ENCODE measurements around the gene BET1. TPM values are rescaled to one million over a fixed set of nuclear protein-coding genes. Genes with fewer than 3 reads are reported as not detected.
A peak's percentile ranks its signal among the peaks of the same experiment; 100 is the strongest.

The BET1 gene
- total RNA-seq, 1 experiment from 2014 or later = 68.3 TPM

DNA sequence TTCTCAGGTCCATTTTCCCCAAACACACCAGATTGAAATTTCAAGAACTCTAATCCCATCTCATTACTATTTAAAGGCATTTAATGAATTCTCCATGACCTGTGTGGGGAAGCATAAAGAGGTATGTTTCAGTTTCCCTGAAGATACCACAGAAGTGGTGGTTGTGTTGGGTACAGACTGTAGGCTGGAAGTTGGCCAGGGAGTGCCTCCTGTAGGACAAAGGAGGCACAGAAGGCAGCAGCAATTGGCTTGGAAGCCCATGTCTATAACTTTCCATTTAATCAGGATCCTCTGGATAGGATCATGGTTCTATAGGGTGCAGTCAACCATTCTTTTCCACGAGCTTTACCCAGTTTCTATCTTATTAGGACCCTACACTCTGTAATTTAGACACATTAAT, 8.6 kb upstream of the BET1 start:
- no peak for DNase-seq (ENCODE audit: low read depth)

DNA sequence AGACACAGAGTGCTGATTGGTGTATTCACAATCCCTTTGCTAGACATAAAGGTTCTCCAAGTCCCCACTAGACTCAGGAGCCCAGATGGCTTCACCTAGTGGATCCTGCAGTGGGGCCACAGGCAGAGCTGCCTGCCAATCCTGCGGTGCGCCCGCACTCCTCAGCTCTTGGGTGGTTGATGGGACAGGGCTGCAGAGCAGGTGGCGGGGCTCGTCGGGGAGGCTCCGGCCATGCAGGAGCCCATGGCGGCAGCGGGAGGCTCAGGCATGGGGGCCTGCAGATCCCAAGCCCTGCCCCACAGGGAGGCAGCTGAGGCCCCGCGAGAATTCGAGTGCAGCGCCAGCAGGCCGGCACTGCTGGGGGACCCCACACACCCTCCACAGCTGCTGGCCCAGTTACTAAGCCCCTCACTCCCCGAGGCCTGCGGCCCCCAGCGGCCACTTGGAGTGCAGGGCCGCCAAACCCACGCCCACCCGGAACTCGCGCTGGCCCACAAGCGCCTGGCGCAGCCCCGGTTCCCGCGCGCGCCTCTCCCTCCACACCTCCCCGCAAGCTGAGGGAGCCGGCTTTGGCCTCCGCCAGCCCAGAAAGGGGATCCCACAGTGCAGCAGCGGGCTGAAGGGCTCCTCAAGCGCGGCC, 7.7 kb upstream of the BET1 start:
- no peak for DNase-seq (ENCODE audit: low read depth)

DNA sequence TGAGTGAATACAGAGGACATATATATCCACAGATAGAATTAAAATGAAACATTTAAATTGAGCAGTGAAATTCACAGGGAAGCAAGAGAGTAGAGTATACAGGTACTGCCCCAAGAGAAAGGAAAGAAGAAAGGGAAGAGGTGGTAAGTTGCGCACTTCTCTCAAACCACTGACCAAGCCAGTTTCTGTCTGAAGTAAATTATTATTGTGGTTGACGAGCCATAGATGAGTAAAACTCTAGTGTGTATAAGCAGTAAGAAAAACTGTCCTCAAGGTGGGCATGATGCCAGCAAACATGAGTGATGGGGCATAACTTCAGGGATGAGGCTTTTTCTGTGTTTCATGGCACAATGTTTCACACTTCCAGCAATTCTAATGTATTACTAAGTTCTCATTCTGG, 4.4 kb upstream of the BET1 start:
- DNase-seq (ENCODE audit: low read depth) = peak; percentile 84

DNA sequence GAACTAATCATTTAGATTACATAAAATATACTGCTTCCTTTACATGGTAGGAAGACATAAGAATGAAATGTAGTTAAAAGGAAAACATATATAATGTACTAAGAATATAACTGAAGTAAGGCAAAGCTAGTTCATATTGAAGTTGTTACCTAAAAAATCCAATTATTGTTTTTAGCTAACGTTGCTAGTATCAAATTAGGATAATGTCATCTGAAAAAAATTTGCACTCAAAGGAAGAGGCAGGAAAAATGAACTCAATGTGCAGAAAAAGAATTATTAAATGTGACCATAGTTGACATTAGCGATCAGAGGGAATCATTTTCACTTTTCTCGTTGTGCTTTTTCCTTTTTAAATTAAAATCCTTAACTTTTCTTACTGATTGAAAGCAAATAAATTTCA, 1.6 kb upstream of the BET1 start:
- DNase-seq (ENCODE audit: low read depth) = no peak

DNA sequence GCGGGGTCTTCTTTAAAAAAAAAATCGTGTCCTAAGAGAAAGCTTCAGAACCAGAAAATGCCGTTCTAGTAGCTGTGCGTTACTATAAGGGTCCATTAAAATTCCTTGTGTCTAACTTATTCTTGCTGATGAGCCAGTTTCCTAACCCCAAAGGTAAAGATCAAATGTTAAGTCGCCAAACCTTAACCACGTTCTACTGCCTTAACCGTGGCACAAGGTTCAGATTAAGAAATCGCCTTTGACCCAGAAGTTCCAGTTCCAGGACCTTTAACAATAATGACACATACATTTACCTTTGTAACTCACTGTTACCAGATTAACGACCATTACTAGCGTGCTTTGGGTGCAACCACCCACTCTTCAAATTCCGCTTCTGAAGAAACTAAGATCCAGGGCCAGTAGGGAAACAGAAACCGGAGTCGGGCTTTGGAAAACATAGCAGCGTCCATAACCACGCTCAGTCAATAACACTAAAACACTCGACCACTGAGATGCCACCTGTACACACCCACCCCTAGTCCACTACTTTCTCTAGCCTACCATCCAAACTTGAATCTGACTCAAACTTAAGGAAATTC, 620 bp downstream of the BET1 start:
- peak; percentile 45 for DNase-seq (ENCODE audit: low read depth)

DNA sequence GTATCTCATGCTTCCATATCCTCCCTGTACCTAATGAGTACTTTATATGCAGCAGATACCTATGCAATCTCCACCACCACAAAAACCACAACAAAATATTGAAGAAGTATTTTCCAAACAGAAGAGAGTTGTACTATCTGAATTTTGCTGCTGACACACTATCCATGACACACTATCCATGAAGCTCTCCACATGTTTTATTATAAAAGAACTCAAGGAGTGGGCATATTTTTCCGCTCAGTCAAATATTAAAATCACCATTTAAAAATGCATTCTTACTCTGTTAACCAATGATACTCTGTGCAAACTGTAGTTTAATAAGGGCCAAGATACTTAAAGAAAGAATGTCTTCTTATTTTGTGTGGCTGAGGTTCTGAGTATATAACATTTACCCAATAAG, 2.8 kb downstream of the BET1 start:
- no peak for DNase-seq (ENCODE audit: low read depth)

DNA sequence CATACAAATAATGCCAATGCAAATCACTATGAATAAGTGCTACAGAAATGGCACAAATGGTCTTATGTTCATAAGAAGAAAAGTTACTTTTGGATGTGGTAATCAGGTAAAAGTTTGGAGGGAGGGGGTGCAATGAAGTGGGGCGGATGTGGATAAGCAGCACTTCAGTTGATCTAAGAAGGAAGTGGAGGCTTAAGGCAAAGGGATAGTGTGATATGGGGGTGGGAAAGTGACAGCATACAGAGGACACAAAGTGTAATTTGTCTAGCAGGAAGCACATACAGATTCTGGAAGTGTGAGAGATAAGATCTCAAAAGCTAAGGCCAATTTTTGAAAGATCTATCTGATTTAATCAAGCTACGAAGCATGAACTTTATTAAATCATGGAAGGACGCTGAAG, 6.3 kb downstream of the BET1 start:
- no peak for DNase-seq (ENCODE audit: low read depth)

DNA sequence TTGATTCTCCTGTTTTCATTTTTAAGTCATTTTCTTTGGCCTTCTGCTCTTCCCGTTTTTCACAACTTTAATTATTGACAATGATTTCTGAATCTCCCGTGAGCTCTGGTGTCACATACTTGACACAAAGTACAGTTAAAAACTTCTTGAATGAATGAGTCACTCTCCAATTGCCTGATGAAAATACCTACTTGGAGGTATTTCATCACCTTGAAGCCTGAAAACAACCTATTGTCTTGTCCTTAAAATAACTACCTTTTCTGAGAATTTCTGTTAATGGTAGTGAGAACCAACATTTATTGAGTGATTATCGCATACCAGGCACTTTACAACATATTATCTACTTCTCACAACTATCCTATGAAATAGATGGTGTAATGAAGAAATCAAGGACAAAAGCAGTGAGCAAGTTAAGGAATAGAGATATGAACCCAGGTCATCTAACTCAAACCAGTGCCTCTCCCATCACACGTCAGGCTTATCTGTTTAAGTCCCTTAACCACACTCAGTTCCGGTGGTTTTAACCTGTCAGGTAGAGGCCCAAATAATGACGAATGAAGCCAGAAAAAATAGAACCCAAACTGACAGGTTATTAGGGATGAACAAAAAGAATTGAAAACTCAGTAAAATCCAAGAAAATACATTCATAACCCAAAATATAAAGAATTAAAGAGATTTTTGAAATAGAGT, 11.6 kb downstream of the BET1 start:
- DNase-seq (ENCODE audit: low read depth) = no peak

DNA sequence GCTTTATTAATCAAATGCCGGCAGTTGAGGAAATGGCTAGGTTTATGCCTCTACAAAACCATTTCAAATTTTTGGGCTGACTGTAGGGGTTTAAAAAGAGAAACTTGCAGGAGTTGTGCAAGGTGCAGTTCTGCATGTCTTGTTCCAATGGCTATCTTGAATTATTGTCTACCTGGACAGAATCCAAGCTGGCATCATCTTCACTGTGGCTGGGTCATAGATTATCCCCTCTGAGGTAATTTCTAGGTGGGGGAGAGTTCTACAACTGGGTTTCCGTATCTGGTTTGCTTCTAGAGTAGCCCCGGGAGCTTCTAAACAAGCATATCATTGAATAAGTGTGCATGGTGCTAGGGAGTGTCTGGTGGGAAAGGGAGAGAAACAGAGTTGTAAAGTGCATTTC, 16.9 kb downstream of the BET1 start:
- no peak for DNase-seq (ENCODE audit: low read depth)

DNA sequence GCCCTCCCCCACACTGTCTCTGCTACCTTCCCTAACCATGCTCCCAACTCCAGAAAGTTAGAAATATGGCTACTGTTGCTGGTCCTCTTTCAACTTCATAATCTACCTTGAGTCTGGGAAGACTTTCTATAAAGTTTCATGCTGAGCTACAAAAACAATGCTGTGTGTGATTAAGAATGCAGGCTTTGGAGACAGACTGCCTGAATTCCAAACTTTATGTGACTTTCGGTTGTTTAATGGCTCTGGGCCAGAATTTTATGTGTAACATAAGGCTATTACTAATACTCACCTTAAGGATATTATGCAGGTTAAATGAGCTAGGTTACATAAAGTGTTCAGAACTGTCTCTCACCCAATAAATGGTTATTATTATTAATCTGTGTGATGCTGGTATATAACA, 19.1 kb downstream of the BET1 start:
- no peak for DNase-seq (ENCODE audit: low read depth)

DNA sequence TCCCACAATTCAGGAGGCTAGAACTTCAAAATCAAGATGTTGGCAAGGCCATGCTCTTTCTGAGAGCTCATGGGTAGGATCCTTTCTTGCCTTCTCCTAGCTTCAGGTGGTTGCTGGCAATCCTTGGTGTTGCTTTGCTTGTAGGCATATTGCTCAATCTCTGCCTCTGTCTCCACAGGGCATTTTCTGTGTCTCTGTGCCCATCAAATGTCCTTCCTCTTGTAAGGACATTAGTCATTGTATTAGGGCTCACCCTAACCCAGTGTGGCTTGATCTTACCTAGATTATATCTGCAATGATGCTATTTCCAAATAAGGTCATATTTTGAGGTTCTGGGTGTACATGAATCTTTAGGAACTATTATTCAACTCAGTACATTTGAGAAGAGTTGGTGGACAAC, 20.1 kb downstream of the BET1 start:
- DNase-seq (ENCODE audit: low read depth) = no peak

DNA sequence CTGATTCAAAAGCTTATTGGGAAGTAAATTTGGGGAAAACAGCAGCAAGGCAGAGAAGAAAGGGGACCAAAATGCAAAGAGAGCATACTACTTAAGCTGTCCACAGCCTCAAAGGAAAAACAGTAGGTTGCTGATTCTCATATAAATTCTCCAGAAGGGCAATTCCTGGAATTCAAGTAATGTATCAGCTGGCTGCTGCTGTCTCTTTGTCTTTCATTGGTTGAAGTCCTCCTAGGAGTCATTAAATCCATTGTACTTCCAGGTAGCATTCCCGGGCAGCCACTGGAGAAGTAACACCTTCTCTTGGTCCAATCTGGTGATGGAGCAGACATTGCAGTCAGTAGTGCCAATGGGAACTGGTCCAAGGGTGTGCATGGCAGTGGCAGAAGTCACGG, 22.7 kb downstream of the BET1 start:
- no peak for DNase-seq (ENCODE audit: low read depth)

DNA sequence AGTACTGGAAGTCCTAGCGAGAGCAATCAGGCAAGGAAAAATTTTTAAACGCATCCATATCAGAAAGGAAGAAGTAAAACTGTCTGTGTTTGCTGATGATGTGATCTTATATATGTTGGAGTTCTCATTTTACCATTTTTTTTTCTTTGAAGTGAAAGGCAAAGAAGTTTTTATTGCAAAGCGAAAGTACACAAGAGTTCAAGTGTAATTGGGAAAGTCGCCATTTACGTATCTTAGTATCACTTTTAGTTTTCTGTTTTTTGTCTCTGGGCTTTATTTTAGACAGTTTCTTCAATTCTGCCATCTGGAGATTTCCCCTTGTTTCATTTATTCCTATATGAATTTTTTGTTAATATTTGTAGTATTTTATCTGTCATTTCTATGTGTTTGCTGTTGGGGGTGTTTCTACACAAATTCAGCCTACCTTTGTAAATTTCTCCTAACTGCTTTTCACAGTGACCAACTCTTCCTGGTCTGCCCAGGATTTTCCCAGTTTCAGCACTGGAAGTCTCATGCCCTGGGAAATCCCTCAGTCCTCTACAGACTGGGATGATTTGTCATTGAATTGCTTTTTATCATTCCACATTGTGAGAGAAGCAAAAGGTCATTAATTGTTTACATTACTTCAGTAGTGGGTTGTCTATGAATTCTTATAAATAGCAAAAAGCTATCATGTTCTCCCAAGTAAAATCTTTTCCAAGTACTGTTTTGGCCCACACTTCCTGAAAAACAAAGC, 23.2 kb downstream of the BET1 start:
- DNase-seq (ENCODE audit: low read depth) = peak; percentile 24

DNA sequence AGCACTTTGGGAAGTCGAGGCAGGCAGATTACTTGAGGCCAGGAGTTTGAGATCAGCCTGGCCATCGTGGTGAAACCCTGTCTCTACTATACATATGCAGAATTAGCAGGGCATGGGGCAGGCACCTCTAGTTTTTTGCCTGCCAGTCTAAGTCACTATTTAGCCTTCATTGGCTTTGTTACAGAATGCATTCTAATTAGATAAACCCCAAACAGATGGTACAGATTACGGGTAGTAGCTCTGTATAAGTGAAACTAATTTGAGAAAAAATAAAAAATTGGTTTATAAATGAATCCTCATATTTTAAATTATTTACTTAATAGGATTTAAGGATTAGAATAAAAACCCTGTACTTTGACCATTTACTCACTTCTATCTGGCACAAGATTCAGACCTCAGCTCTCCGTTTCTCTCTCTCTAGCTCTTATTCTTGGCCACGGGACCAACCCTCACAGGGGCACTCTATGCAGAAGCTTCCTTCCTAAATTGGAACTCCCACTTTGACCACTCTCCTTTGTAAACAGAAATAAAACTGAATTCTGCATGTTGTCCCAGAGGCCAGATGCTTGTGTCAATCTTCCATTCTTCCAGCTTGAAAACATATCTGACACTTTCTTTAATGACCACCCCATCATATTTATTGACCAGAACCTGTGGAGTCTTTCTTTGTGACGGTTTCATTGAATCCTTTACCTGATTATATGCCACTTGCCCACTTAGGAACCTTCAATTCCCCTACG, 26.8 kb downstream of the BET1 start:
- DNase-seq (ENCODE audit: low read depth) = no peak

DNA sequence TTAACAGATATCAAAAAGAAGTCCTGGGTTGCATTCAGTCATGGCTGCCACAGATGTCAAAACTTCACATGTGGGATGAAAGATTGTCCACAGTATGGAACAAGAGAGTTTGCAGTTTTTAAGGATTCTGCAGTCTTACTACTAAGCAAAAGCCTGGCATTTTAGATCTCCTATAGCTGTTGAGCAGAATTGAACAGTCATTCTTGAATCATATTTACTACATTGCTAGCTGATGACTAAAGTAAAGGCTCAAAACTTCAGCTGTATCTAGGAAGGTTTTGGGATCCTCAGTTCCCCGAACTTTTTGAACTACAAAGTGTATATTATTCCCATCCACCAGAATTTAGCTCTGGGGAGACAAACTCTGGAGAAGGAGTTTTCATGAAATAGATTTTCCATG, 31.0 kb downstream of the BET1 start:
- DNase-seq (ENCODE audit: low read depth) = peak; percentile 28

DNA sequence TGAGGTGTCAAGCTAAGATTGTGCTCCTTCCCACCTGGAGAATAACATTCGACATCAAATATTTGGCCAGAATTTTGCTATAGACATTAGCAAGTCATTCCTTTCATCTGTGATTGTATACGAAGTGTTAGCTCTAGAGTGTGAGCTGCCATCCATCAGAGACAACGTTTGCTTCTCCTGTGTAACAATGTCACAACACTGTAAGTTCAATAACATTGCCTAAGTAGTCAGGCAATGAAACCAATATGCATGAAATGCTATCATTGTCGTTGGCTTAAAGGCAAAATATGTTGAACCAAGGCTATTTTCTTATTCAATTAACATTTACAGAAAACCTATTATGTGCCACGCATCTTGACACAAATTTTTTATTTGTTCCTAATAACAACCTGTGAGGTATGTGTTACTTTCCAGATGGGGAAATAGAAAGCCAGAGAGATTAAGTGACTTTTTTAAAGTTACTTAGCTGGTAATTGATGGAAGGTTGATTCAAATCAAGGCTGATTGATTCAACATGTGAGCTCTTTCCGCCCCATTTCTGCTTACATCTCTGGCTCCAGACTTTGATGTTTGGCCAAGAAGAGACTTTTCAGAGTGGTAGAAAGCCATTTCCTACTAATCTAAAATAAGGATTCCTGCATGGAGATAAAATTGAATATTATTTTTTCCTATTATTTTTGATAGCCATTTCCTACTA, 32.0 kb downstream of the BET1 start:
- DNase-seq (ENCODE audit: low read depth) = no peak

DNA sequence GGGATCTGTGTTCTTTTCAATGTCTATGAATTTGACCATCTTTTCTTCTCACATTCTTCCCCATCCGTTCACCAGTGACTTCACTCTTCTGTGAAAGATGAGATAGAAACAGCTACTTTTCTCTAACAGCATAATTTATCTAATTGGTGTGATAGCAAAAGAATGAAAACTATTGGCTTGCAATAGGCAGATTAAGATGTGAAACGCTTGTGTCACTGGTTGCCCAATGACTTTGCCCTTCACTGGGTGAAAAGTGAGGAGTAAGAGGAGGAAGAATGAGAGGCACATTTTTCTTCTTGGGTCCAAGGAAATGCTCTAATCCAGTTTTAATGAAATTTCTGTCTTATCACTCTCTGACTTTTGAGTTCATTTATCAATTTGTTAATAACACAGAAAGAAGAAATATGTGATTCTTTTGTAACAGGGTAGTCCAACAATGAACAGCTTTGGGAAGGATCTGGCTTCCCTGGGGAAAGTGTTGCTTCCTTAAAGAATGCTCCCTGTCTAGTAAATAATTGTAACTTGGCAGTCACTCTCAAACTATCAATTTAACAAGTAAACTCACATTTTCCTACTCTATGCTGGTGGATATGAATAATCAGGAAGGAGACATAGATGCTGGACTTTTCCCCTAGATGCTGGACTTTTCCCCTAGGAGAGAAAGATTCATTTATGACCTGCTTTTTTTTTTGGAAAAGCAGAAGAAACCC, 35.1 kb downstream of the BET1 start:
- DNase-seq (ENCODE audit: low read depth) = no peak

DNA sequence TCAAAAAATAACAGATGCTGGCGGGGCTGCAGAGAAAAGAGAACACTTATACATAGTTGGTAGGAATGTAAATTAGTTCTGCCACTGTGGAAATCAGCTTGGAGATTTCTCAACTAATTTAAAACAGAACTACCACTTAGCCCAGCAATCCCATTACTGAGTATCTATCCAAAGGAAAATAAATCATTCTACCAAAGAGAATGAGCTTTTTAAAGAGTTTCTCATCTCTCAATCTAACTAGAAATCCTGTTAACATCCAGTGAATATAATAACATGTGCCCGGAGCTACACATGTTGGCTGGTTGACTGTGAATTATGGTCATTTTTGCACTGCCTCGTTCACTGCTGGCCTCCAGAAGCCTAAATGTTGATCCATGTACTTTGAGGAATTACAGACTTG, 39.3 kb downstream of the BET1 start:
- DNase-seq (ENCODE audit: low read depth) = no peak

DNA sequence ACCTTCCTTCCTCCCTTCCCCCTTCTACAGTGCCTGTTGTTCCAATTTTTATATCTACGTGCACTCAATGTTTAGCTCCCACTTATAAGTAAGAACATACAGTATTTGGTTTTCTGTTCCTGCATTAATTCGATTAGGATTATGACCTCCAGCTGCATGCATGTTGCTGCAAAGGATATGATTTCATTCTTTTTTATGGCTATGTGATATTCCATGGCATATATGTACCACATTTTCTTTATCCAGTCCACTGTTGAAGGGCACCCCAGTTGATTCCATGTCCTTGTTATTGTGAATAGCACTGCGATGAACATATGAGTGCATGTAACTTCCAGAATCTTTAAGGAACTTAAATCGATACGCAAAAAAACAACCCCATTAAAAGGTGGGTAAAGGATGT, 39.9 kb downstream of the BET1 start:
- no peak for DNase-seq (ENCODE audit: low read depth)

DNA sequence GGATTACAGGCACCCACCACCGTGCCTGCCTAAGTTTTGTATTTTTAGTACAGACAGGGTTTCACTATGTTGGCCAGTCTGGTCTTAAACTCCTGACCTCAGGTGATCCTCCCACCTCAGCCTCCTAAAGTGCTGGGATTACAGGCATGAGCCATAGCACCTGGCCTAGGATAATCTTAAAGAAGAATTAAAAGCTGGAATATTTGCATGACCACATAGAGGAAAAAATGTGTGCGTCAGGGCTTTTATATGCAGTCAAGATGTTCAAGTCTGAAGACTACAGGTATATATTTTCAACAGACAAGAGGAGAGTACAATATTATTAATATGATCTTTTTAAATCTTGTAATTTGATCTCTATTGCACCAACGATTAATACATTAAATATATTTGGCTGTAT, 43.2 kb downstream of the BET1 start:
- DNase-seq (ENCODE audit: low read depth) = no peak

DNA sequence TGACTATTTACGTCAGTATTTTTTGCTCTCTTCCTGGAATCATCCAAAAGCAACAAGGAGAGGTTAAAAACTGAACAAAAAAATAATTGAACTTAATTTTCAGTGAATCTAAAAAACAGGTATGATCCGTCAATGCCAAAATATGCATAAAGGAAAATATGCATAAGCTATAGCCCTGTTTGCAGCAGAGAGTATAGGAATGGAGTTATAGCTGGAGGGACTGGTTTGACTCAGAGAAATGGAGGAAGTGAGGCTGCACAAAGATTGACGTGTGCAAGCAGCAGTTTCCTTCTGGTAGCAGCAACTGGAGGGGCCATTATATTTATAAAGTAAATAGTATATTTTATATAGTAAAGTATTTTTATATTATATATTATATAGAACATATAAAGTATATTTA, 45.5 kb downstream of the BET1 start:
- DNase-seq (ENCODE audit: low read depth) = no peak

Measured in M059J (cell line).